GM21786 (cell line): ENCODE results near the gene RHOU.
"Not testable (repeated sequence)": the region's sequence is repeated elsewhere in the genome, so short reads cannot be mapped to it uniquely, and the experiment has no call there.

Experiments
- ATAC-seq: cut with Tn5 transposase; IDR thresholded peaks from one replicate; pipeline ENCODE4 v1.9.1; 2021; ENCODE audit not compliant: unreplicated experiment

RHOU gene

DNA sequence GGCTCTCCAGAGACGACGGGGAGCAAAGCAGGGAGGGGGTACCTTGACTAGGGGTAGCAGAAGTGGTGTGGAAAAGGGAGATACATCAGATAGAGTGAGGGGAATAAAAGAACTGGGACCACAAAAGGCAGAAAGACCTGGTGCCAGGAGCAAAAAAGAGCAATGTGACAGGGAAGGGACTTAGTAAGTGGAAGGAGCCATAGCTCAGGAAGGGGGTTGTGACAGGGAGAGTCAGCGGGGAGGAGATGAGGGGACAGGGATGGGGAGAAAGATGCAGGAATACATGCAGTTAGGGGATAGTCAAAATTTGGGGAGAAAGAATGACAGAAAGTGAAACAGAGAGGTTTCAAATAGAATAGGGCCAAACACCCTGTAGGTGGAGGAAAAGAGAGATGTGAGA, 20.5 kb downstream of the RHOU start:
- no peak for ATAC-seq

DNA sequence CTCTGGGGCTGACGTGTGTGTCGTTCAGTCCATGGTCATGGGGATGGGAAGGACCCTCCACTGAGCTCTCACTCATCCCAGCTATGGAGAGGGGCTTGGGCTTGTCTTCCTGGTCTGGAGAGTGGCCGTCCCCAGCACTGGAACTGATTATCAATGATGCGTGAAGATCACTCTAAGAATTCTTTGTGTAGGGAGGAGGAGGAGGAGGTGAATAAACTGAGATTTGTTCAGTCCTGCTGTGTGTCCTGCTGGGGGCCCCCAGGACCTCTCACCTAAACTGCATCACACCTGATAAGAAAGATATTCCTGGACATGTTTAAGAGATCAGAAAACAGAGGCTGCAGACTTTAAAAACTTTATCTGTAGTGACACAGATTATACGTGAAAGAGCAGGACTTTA, 21.2 kb downstream of the RHOU start:
- ATAC-seq, result no peak

DNA sequence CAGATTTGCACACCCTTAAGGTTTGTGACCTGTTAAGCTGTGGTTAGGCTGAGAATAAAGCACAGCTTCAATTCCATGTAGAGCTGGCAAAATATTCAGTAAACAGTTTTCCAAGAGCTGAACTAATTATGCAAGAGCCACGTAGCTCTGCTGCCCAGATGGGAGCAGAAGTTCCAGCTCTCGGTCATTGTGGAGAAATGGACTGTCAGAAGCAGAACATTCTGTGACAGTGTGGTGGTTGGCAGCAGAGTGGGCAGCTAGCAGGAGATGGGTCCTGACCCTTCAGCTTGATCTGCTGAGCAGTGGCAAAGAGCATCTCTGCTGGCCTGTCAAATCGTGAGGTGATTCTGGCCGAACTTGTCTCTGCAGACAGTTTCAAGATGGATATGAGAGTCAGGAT, 23.2 kb downstream of the RHOU start:
- ATAC-seq, result no peak

DNA sequence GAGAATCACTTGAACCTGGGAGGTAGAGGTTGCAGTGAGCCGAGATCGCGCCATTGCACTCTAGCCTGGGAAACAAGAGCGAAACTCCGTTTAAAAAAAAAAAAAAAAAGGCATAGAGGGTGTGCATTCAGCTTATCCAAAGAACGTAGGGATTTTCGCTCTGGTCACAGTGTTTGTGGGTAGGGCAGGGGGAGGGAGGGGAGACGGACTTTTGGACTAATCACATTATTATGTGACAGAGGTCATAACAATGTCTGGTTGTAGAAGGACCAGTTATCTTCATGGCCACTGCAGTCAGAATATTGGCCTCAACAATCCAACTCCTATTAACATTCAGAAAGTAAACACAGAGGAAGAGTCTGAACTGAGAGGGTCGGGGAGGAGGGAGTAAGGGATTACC, 25.7 kb downstream of the RHOU start:
- ATAC-seq, result no peak

DNA sequence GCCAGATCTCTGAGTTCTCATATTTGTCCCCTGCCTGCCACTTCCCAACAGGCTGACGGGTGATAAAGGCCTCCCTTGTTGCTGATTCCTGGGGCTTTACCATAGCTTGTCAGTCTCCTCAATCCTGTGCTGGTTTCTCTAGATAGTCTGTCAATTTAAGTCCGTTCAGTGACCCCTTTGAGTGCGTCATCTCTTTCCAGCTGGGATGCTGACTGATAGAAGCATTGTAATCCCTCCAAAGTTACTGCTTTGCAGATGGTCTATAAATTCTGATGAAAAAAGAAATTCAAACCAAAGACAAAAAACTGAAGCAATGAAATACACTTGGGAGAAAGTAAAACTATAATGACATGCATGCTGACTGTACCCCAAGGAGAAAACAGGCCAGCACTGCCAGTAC, 28.3 kb downstream of the RHOU start:
- ATAC-seq, result no peak

DNA sequence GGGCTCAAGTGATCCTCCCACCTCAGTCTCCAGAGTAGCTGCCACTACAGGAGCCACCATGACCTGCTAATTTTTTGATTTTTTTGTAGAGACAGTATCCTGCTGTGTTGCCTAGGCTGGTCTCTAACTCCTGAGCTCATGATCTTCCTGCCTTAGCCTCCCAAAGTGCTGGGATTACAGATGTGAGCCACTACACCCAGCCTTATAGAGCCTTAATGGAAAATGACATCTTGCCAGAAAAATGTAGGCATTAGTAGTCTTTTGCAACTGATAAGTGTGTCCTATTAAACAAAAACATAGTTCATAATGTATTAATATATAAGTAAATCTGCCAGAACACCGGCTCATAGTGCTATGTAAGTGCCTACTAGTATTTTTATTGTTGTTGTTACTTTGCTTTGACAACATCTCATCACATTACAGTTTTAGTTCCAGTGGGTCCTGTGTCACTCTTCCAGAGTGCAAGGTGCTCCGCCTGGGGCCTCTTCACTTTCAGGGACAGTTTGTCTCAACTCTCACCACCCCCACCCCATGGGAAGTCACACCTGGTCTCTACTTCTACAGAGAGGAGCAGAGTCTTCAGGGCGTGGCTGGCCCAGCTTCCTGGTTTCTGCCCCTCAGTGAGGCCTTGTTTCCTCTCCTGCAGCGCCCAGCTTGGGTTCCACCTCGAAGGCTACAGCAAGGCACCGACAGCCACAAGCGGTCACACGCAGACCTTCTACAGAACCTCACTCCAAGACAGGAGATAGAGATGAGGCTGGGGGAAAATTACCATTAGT, 30.1 kb downstream of the RHOU start:
- ATAC-seq, result no peak

DNA sequence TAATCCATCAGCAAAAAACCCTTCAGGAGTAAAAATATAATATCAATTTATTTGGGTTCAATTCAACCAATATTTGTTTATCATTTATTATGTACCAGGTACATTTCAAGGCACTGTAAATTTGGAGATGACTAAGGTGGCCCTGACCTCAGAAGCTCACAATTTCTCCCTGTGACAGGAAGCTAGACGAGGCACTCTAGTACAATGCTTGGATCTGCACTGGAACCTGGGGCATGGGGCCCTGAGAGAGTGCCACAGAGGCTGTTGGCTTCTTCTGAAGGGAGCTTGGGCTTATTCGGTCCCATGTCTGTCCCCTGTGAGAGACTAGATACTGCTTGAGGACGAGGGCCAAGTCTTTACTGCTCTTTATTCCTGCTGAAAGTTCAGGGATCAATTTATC, 31.5 kb downstream of the RHOU start:
- ATAC-seq, result no peak

DNA sequence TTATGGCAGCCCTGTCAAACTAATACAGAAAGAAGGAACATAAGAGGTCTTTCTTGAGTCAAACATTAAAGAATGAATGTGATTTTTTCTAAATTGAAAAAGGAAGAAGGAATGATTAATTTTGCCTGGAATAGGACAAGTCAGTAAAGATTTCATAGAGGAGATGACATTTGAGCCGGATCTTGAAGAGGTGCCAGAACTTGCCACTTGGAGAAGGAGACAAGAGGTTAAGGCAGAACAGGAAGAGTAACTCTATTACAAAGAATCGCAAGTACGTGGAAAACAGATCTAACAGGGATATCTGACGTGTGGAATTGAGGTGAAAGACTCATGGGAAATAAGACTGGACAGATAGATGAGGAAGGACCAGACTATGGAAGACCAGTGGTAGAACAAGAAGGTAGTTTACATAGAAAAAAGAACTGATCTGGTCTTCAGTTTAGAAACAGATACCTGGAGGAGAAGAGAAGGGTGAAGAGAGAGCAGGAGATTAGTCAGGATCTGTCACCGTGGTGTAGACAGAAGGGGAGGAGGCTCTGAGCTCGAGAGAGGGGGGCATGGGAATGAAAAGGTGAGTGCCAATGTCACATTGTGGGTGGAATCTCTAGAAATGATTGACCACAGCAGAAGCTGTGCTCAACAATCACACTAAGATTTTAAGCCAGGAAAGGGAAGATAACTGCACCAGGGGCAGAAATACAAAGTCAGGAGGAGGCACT, 32.5 kb downstream of the RHOU start:
- no peak for ATAC-seq

- ATAC-seq, result no peak
These were observed 33.2 kb downstream of the RHOU start for GRCh38 chr1:228768355-228769000.

DNA sequence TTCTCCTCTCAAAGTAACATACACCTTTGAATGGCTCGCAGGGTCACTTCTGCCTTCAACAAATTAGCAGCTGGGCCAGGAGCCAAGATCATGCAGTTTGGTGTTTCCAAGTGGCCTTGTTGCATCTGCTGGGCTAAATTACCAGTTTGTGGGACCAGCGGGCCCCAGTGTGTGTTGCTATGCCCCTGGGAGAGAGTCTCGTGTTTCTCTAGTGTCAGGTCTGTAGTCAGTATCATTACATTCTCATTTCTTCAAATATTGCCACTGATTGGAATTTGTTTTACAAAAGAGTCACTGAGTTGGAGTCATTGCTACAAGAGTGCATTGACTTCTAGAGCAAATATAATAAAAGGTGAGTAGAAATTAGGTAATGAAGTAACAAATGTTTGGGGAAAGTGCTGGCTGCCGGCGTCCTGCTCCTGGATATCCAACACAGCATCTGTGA, 35.5 kb downstream of the RHOU start:
- no peak for ATAC-seq

DNA sequence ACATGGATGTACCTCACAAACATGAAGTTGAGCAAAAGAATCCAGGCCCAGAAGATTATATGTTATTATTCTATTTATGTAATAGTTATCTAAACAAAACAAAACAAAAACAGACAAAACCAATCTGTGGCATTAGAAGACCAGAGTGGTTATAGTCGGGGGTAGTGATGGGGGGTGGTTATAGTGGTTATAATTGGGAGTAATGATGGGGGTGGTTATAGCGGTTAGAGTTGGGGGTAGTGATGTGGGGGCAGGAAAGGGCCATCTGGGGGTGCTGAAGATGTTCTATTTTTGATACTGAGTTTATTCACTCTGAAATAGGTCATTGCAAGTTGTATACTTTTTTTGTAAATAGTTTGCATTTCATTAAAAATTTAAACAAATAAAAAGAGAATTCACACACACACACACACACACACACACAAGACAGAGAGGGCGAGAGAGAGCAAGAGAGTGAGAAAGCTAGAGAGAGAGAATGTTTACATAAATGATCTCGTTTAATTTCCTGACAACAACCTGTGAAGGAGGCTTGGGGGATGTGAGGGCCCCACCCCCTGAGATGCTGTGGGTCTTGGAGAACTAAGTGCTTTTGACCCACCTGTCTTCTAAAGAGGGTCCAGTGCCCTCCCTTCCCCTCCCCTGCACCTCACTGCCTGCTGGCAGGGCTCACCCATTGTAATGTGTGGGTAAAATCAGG, 37.4 kb downstream of the RHOU start:
- no peak for ATAC-seq

GRCh38 chr1:228775946-228776345, 40.7 kb downstream of the RHOU start:
- not testable (repeated sequence) for ATAC-seq

GRCh38 chr1:228776449-228776848, 41.2 kb downstream of the RHOU start:
- no peak for ATAC-seq

GRCh38 chr1:228777236-228777635, 42.0 kb downstream of the RHOU start:
- ATAC-seq, result no peak

DNA sequence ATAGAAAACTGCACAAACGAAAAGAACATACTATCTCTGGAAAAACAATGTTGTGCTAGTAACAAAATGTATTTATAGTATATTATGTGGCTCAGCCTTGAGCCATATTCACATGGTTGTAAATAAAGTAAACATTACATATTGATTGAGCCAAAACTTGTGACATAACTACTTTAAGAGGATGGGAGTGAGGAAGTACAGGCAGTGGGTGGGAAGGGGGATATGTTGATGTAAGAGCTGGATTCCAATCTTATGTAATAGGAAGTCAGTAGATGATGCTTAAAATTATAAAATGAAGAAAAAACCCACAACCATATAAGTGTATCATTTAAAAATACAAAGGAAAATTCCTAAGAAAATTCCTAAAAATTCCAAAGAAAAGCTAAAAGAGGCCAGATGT, 42.7 kb downstream of the RHOU start:
- no peak for ATAC-seq

DNA sequence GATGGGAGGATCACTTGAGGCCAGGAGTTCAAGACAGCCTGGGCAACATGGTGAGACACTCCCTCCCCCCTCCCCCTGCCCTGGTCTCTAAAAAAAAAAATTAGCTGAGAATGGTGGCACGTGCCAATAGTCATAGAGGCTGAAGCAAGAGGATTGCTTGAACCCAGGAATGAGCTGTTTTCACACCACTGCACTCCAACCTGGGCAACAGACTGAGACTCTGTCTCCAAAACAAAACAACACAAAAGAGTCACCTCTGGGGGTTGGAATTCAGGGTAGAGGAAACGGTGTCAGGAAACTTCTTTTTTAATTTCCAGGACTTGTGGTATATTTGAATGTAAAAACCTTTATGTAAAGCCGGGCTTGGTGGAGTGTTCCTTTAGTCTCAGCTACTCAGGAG, 43.2 kb downstream of the RHOU start:
- ATAC-seq, result no peak

GRCh38 chr1:228778961-228779360, 43.7 kb downstream of the RHOU start:
- ATAC-seq, result no peak

- no peak for ATAC-seq
These were observed 46.0 kb downstream of the RHOU start for GRCh38 chr1:228781161-228781808.

DNA sequence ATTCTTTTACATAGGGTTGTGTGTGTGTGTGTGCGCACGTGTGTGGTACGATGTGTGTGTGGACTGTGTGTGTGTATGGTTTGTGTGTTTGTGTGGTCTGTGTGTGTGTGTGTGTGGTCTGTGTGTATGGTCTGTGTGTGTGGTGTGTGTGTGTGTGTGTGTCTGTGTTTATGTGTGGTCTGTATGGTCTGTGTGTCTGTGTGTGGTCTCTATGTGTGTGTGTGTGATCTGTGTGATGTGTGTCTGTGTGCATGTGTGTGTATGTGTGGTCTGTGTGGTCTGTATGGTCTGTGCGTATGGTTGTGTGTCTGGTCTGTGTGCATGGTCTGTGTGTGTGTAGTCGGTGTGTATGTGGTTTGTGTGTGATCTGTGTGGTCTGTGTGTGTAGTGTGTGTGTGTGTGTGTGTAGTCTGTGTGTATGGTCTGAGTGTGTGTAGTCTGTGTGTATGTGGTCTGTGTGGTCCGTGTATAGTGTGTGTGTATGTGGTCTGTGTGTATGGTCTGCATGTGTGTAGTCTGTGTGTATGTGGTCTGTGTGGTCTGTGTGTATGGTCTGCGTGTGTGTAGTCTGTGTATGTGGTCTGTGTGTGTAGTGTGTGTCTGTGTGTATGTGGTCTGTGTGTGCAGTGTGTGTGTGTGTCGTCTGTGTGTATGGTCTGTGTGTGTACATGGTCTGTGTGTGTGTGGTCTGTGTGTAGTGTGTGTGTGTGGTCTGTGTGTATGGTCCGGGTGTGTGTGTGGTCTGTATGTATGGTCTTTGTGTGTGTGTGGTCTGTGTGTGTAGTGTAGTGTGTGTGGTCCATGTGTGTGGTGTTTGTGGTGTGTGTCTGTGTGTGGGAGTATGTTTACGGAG, 46.8 kb downstream of the RHOU start:
- no peak for ATAC-seq
